Heart right ventricle (tissue), 16 donors: Measurements from ENCODE around the gene F5. TPM values are rescaled to one million over a fixed set of nuclear protein-coding genes. Genes with fewer than 3 reads are reported as not detected.

Experiments
- ATAC-seq, 8 donors: fragments of 200-7000 bp; cut with Tn5 transposase; one replicate each; pipeline ENCODE4 v1.9.1; 2020; ENCODE audit warnings: mild to moderate bottlenecking in 8 of 8, moderate library complexity in 8 of 8, moderate number of reproducible peaks in 1 of 8
- DNase-seq, 2 donors: peaks; one replicate each; pipeline ENCODE4 v3.0.0-alpha.2; 2020
- H3K27ac ChIP-seq, 10 donors: fragments of 200-600 bp; sonication (generic) in 2 of 10; one replicate each; pipeline versions ENCODE4 v1.5.0 to v1.8.0; 2020 to 2022; ENCODE audit warnings: mild to moderate bottlenecking in 3 of 10
- H3K27me3 ChIP-seq, 7 donors: fragments of 200-600 bp; one replicate each; pipeline ENCODE4 v1.8.0; 2021 to 2022; ENCODE audit warnings: mild to moderate bottlenecking in 2 of 7
- H3K36me3 ChIP-seq, 9 donors: fragments of 200-600 bp; sonication (generic) in 1 of 9; one replicate each; pipeline versions ENCODE4 v1.5.0 to v1.8.0; 2020 to 2022; ENCODE audit warnings: mild to moderate bottlenecking in 2 of 9
- H3K4me1 ChIP-seq, 9 donors: fragments of 200-600 bp; sonication (generic) in 1 of 9; one replicate each; pipeline versions ENCODE4 v1.5.0 to v1.8.0; 2020 to 2022; ENCODE audit warnings: mild to moderate bottlenecking in 4 of 9
- H3K4me3 ChIP-seq, 10 donors: fragments of 200-600 bp; sonication (generic) in 2 of 10; one replicate each; pipeline versions ENCODE4 v1.5.0 to v1.8.0; 2020 to 2022; ENCODE audit warnings: mild to moderate bottlenecking in 7 of 10, moderate library complexity in 2 of 10
- H3K9me3 ChIP-seq, 11 donors: fragments of 200-600 bp in 10 of 11; sonication (generic) in 2 of 11; one replicate each; pipeline versions ENCODE4 v1.5.0 to v1.8.0; 2013 to 2022; ENCODE audit warnings: mild to moderate bottlenecking in 2 of 11, control low read depth in 1 of 11, moderate library complexity in 1 of 11
- CTCF ChIP-seq, 9 donors: fragments of 200-600 bp; sonication (generic) in 2 of 9; IDR thresholded peaks; one replicate each; pipeline versions ENCODE4 v1.5.0 to v1.8.0; 2021 to 2022; ENCODE audit warnings: antibody characterized with exemption in 9 of 9, mild to moderate bottlenecking in 5 of 9, moderate library complexity in 1 of 9
- WGBS, 2 donors: extraction: QIAGEN DNeasy Blood & Tissue Kit; methylation state at CpG; one replicate each; pipeline ENCODE4 v1.1.7; 2013; ENCODE audit warnings: inconsistent platforms in 1 of 2; 5-methylcytosine and 5-hydroxymethylcytosine counted together
- intact Hi-C, 10 donors: fragments of 100-400 bp; cut with DNase I; formaldehyde crosslinking; loops; one replicate each; pipeline versions ENCODE4 v1.11.1 to v1.14.2; 2022
- polyA plus RNA-seq, 2 donors: library from polyadenylated mRNA; stranded (reverse); fragments of 200-250 nt; gene quantifications; one replicate each; pipeline ENCODE4 v1.2.3, GENCODE V29; 2013
- total RNA-seq, 10 donors: library from RNA; stranded (reverse); fragmentation: NEBNext Ultra II Directional in 3 of 10; extraction: Animal tissue kit (Norgen Biotek cat#: 25700) in 3 of 10; gene quantifications; one replicate each; pipeline versions ENCODE4 v1.2.1 to v1.2.4, GENCODE V29; 2021 to 2023
- donor health status: Arrhythmogenic right ventricular cardiomyopathy.
- donor health status: ischemic (EF 13 %, LVEDD 7.1; RV severe dilation, severe dysfunction).
- donor health status: healthy with polysubstance abuse.
- donor health status: DM: no; HTN: yes; CAD: no.
- donor health status: DM: no; HTN: no; CAD: no.
- donor health status: ischemic (EF 25% LVEDD 6.9; RV normal size, moderate dysfunction).
- donor health status: ischemic (EF 25% LVEDD 5.7; RV mildly dilated, moderate dysfunction).
- donor health status: healthy.
- donor health status: DM: yes; HTN: yes; CAD: no.
- donor health status: Ischemic cardiomyopathy.
- donor health status: ischemic (EF 35%, LVEDD 5.7; RV mildly dilated, moderate dysfunction).
- donor health status: nonischemic (EF 11% LVEDD 7.7; RV severe dilation, severe dysfunction).
- donor health status: DM: yes; HTN: yes; CAD: no.
- donor health status: PGD.
- donor health status: ischemic (EF 29% LVEDD 5.4; RV normal size, mild dysfunction).
- donor health status: nonischemic (EF 23%, LVEDD 6.1; RV moderate dilation, normal function).

F5 gene
- total and polyA plus RNA-seq, 12 donors = 0.94 to 40.3 (median 6.9) TPM

GRCh38 chr1:169491845-169492281, 94.4 kb downstream of the F5 start:
- no peak for TF ChIP-seq CTCF (IDR thresholded peaks at IDR 0.05)
- no peak overlapping the region for H3K4me3 ChIP-seq
- H3K27me3 ChIP-seq = no peaks in the 10 kb centered on the region
- H3K36me3 ChIP-seq = no peaks in the 10 kb centered on the region
- intact Hi-C loops = no loop called here
- DNase-seq (no peak), ATAC-seq (no peak)
- H3K4me1 ChIP-seq = peaks cover 0 to 9% (median 4%) of the 10 kb centered on the region in 9 donors
- no peak overlapping the region for H3K27ac ChIP-seq
- H3K9me3 ChIP-seq = no peaks in the 10 kb centered on the region
- 80 to 82% methylated on average over 3 of the region's 3 CpGs for WGBS, 2 donors

- intact Hi-C loops = loop anchor here in 1 of 10 donors (5.0 kb wide), 1 partner anchor 121 kb away; the partner anchor contains the start of genes BLZF1 and NME7
- Histone ChIP-seq H3K9me3 (no peaks in the 10 kb centered on the region), H3K27ac (no peak overlapping the region), H3K27me3 (no peaks in the 10 kb centered on the region), H3K36me3 (no peaks in the 10 kb centered on the region), H3K4me1 (peaks cover 0 to 32% (median 21%) of the 10 kb centered on the region in 9 donors), H3K4me3 (no peak overlapping the region)
- ATAC-seq (no peak), DNase-seq (no peak)
- no peak for TF ChIP-seq CTCF (IDR thresholded peaks at IDR 0.05)
- WGBS, 2 donors = 75 to 80% methylated on average over 4 of the region's 4 CpGs
Measured at GRCh38 chr1:169488157-169488556, 98.1 kb downstream of the F5 start.

GRCh38 chr1:169487561-169487960, 98.7 kb downstream of the F5 start:
- 78 to 84% methylated on average over 16 of the region's 16 CpGs for WGBS, 2 donors
- intact Hi-C loops = loop anchor here in 1 of 10 donors (5.0 kb wide), 1 partner anchor 120 kb away; the partner anchor contains the start of genes BLZF1 and NME7
- peak overlapping the region; percentile 92 to 99 (median 96) for H3K27ac ChIP-seq
- H3K9me3 ChIP-seq = no peaks in the 10 kb centered on the region
- ATAC-seq (no peak), DNase-seq (no peak)
- peaks cover 0 to 37% (median 21%) of the 10 kb centered on the region in 9 donors for H3K4me1 ChIP-seq
- no peaks in the 10 kb centered on the region for H3K36me3 ChIP-seq
- TF ChIP-seq CTCF (IDR thresholded peaks at IDR 0.05) = no peak
- H3K4me3 ChIP-seq = peak overlapping the region in 3 of 10 donors; percentile 88 to 92 (median 89)
- H3K27me3 ChIP-seq = no peaks in the 10 kb centered on the region

- H3K4me3 ChIP-seq = peak overlapping the region in 8 of 10 donors; percentile 79 to 92 (median 88)
- peaks cover 0 to 37% (median 21%) of the 10 kb centered on the region in 9 donors for H3K4me1 ChIP-seq
- no peak for TF ChIP-seq CTCF (IDR thresholded peaks at IDR 0.05)
- no peaks in the 10 kb centered on the region for H3K36me3 ChIP-seq
- ATAC-seq = no peak
- no peaks in the 10 kb centered on the region for H3K27me3 ChIP-seq
- no peaks in the 10 kb centered on the region for H3K9me3 ChIP-seq
- DNase-seq = no peak
- 69 to 82% methylated on average over 5 of the region's 5 CpGs for WGBS, 2 donors
- peak overlapping the region; percentile 92 to 99 (median 96) for H3K27ac ChIP-seq
- intact Hi-C loops = loop anchor here in 1 of 10 donors (5.0 kb wide), 1 partner anchor 120 kb away; the partner anchor contains the start of genes BLZF1 and NME7
Measured at GRCh38 chr1:169487133-169487532, 99.1 kb downstream of the F5 start.
